Skeletal muscle cell (primary cell): ENCODE measurements around the gene DECR2.
"Not testable (repeated sequence)": the region's sequence is repeated elsewhere in the genome, so short reads cannot be mapped to it uniquely, and the experiment has no call there.

ENCODE experiments used
- DNase-seq: peaks from one replicate; pipeline ENCODE4 v3.0.0-alpha.2; 2010; ENCODE audit warnings: low read depth
- H3K4me3 ChIP-seq: 2 replicates; pipeline ENCODE4 v1.5.1; 2011; ENCODE audit warnings: low read depth, mild to moderate bottlenecking, control low read depth, low read length, moderate library complexity

DECR2 gene

GRCh38 chr16:377419-377951, 24.2 kb upstream of the DECR2 start:
- no peak overlapping the region for H3K4me3 ChIP-seq
- no peak for DNase-seq

DNA sequence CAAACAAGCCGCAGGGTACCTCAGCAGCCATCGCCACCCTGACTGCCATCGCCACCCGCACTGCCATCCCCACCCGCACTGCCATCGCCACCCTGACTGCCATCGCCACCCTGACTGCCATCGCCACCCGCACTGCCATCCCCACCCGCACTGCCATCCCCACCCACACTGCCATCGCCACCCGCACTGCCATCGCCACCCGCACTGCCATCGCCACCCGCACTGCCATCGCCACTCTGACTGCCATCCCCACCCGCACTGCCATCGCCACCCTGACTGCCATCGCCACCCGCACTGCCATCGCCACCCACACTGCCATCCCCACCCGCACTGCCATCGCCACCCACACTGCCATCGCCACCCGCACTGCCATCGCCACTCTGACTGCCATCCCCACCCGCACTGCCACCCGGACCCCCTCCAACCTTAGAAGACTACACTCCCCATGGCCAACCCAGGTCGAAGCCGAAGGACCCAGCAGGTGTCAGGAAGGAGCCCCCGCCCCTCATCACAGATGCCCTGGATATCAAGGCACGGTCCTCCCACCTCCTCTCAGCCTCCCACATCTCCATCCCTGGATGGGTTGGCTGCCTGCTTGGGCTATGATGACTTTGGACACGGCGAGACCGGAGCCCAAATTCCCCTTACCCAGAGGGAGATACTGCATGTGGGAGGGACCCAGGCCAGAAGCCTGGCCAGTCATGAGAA, 23.4 kb upstream of the DECR2 start:
- H3K4me3 ChIP-seq, DNase-seq: not testable (repeated sequence)

- DNase-seq: no peak
- H3K4me3 ChIP-seq: no peak overlapping the region
These were observed 22.9 kb upstream of the DECR2 start for GRCh38 chr16:378821-379182.

DNA sequence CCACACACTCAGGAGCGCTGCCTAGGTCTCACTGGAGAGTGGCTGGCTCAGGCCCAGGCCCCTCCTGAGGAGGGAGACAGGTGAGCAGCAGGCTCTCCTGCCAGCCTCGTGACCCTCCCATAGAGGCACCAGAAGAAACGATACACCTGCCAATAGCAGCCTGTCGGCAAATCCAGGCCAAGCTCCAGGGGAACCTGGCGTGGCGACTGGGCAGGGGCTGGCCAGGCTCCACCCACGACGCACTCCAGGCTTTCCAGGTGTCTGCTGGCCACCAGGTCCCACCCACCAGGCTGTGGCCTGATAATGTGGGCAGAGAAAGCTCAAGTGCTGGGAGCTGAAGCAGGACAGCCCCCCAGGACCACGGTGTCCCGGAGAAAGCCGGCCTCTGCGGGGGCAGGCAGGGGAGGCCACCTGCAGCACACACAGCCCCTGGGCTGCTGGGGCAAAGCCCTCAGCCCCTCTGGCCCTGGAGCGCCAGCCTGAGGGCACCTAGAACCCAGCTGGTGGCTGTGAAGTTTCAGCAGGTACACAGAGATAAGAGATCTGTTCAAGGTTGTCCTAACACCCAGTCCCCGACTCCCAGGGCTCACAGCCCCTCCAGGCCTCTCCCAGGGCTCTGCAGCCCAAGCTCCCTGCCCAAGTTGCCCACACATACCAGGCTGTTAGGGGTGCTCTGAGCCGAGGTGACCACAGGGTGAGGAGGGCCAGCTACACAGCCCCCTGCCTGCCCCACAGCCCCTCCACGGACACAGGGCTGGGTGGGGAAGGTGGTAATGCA, 22.3 kb upstream of the DECR2 start:
- DNase-seq: no peak
- no peak overlapping the region for H3K4me3 ChIP-seq

- no peak for DNase-seq
- H3K4me3 ChIP-seq: peak overlapping the region; percentile 75
These were observed 21.5 kb upstream of the DECR2 start for GRCh38 chr16:379961-380761.

GRCh38 chr16:380762-381011, 21.0 kb upstream of the DECR2 start:
- DNase-seq: no peak
- H3K4me3 ChIP-seq: peak overlapping the region; percentile 75

GRCh38 chr16:381012-381788, 20.5 kb upstream of the DECR2 start:
- no peak for DNase-seq
- peak overlapping the region; percentile 75 for H3K4me3 ChIP-seq

- peak within 1 kb of the TSS; percentile 75 for H3K4me3 ChIP-seq
- DNase-seq: no peak
These were observed 19.6 kb upstream of the DECR2 start, which contains the start of gene PGAP6 for GRCh38 chr16:381789-382717. PGAP6 (minus strand) TSS chr16:381978; CDS start chr16:381821, 157 bp downstream.

GRCh38 chr16:383326-384051, 18.2 kb upstream of the DECR2 start:
- no peak overlapping the region for H3K4me3 ChIP-seq

GRCh38 chr16:386641-387156, 15.0 kb upstream of the DECR2 start:
- no peak overlapping the region for H3K4me3 ChIP-seq

More at GRCh38 chr16:383326-384051, 18.2 kb upstream of the DECR2 start:
- DNase-seq: no peak

DNA sequence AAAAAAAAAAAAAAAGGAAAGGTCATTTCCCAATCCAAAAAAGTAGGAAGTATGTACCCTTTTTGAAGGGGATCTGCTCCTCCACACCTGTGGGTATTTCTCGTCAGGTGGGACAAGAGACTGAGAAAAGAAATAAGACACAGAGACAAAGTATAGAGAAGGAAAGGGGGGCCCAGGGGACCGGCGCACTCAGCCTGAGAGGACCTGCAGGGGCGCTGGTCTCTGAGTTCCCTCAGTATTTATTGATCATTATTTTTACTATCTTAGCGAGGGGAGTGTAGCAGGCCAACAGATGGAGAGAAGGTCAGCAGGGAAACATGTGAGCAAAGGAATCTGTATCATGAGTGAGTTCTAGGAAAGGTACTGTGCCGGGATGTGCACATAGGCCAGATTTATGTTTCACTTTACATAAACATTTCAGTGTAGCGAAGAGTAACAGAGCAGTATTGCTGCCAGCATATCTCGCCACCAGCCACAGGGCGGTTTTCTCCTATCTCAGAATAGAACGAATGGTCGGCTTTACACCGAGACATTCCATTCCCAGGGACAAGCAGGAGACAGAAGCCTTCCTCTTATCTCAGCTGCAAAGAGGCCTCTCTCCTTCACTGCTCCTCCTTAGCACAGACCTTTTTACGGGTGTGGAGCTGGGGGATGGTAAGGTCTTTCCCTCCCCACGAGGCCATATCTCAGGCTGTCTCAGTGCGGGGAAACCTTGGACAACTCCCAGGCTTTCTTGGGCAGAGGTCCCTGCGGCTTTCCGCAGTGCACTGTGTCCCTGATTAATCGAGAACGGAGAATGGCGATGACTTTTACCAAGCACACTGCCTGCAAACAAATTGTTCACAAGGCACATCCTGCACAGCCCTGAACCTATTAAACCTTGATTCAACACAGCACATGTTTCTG, 13.7 kb upstream of the DECR2 start:
- not testable (repeated sequence) for DNase-seq, H3K4me3 ChIP-seq

More at GRCh38 chr16:386641-387156, 15.0 kb upstream of the DECR2 start:
- DNase-seq: no peak

DNA sequence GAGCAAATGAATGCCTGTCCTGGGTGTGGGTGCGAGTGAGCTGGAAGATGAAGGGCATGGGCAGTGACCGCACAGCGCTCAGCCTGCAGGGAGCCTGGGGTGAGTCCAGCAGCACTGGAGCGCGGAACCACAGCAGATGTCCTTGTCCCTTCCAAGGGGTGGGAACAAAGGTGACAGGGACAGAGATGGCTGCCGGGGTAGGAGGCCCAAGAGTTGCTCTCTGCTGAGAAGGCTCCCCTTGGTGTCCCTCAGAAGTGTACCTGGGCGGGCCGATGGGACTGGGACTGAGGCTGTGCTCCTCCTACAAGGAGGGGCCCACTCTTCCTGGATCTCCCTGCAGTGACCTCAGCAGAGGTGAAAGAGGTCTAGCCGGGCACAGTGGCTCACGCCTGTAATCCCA, 12.3 kb upstream of the DECR2 start:
- DNase-seq: no peak

GRCh38 chr16:391885-392335, 9.8 kb upstream of the DECR2 start:
- DNase-seq: no peak

More for the DNA sequence above, 12.3 kb upstream of the DECR2 start:
- no peak overlapping the region for H3K4me3 ChIP-seq

DNA sequence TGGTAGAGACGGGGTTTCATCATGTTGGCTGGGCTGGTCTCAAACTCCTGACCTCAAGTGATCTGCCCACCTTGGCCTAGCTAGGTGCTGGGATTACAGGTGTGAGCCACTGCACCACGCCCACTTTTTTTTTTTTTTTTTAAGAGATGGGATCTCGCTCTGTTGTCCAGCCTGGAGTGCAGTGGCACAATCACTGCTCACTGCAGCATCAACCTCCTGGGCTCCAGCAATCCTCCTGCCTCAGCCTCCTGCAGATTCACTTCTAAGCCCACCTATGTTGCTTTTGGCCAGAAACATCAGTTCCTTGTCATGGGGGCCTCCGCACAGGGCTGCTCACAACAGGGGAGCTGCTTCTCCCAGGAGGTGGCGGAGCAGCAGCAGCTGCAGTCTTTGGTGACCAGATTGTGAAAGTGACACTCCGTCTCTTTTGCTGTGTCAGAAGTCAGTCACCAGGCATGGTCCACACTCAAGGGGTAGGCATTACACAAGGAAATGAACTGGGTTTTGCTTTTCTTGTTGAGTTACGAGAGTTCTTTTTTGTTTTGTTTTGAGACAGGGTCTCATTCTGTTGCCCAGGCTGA, 9.1 kb upstream of the DECR2 start:
- no peak for DNase-seq
- H3K4me3 ChIP-seq: no peak overlapping the region

More at GRCh38 chr16:391885-392335, 9.8 kb upstream of the DECR2 start:
- no peak overlapping the region for H3K4me3 ChIP-seq

DNA sequence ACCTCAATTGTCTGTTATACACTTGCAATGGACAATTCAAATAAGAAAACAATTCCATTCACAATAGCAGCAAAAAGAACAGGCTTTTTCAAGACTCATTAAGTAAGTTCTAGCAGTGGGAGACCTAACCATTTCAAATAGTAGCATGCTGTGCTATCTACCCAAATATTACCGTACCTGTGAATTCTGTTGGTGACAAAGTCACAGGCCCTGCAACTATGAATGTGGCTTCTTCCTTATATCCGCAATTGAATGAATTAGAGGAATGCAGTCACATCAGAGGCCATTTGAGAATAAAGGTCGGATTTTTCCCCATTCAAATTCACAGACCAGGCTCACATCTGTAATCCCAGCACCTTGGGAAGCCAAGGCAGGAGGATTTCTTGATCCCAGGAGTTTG, 5.5 kb upstream of the DECR2 start:
- peak overlapping the region; percentile 60 for H3K4me3 ChIP-seq
- DNase-seq: no peak

DNA sequence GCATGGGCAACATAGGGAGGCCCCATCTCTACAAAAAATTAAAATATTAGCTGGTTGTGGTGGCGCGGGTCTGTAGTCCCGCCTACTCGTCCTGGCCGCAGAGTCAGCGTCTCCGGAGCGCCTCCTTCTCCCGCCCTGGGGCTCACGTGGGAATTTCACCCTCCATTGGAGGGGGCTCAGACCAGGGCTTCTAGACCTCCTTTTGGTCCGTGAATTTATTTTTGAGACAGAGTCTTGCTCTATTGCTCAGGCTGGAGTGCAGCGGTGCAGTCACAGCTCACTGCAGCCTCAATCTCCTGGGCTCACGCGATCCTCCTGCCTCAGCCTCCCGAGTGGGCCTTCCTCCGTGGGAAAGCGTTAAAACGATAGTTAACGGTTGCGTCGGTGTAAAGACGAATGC, 5.1 kb upstream of the DECR2 start:
- no peak for DNase-seq
- peak overlapping the region; percentile 60 for H3K4me3 ChIP-seq
